Measurements from ENCODE around the gene RAPGEFL1.

GRCh38 chr17:40176754-40177110 is 538 bp upstream of the RAPGEFL1 start:
- no peak for TF ChIP-seq CTCF (IDR thresholded peaks at IDR 0.05)
- no peak for TF ChIP-seq POLR2A (IDR thresholded peaks at IDR 0.05)

Measured in adrenal gland (tissue), 5 donors.